ENCODE measurements around the gene BORCS6. TPM values are rescaled to one million over a fixed set of nuclear protein-coding genes. Genes with fewer than 3 reads are reported as not detected.

BORCS6 gene
- total RNA-seq, 1 donor from 2014 or later = 0.71 TPM

DNA sequence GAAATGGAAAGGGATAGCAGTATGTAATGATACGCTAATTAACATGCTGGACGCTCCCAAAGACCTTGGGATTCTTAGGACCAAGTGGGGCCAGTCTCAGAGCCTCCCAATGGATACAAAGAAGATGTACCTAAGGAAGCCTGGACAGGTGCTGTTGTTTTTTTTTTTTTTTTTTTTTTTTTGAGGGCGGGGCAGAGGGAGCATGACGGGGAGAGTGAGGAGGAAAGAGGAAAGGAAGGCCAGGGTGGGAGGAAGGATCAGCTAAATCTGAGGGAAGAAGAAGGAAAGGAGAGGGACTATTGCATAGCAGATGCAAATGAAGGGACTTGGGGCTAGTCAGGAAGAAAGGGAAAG is 29.8 kb downstream of the BORCS6 start:
- H3K9me3 ChIP-seq (ENCODE audit: low read depth) = no peaks in the 10 kb centered on the region
- H3K4me3 ChIP-seq = no peak overlapping the region
- no peak overlapping the region for H2AFZ ChIP-seq (replicated peaks)
- Mint-ChIP-seq H3K4me3 (peak overlapping the region; percentile 68), H3K4me1 (peaks cover 36% of the 10 kb centered on the region), H3K27ac (peak overlapping the region; percentile 46), H3K9me3 (no peaks in the 10 kb centered on the region), H3K36me3 (peaks cover 7% of the 10 kb centered on the region), H3K27me3 (ENCODE audit: insufficient read depth, low read depth) (peaks cover 6% of the 10 kb centered on the region)
- H3K27me3 ChIP-seq = no peaks in the 10 kb centered on the region
- peaks cover 24% of the 10 kb centered on the region for H3K4me1 ChIP-seq
- H4K20me1 ChIP-seq (ENCODE audit: low read depth) = peaks cover 39% of the 10 kb centered on the region
- H3K79me2 ChIP-seq (ENCODE audit: low read depth) = peaks cover 19% of the 10 kb centered on the region
- no peak overlapping the region for H3K4me2 ChIP-seq
- no peak for DNase-seq (ENCODE audit: low spot score)
- no peak for TF ChIP-seq EZH2phosphoT487 (IDR thresholded peaks at IDR 0.05)
- TF ChIP-seq EZH2 (IDR thresholded peaks at IDR 0.05) = no peak
- TF ChIP-seq, protein P1, sequence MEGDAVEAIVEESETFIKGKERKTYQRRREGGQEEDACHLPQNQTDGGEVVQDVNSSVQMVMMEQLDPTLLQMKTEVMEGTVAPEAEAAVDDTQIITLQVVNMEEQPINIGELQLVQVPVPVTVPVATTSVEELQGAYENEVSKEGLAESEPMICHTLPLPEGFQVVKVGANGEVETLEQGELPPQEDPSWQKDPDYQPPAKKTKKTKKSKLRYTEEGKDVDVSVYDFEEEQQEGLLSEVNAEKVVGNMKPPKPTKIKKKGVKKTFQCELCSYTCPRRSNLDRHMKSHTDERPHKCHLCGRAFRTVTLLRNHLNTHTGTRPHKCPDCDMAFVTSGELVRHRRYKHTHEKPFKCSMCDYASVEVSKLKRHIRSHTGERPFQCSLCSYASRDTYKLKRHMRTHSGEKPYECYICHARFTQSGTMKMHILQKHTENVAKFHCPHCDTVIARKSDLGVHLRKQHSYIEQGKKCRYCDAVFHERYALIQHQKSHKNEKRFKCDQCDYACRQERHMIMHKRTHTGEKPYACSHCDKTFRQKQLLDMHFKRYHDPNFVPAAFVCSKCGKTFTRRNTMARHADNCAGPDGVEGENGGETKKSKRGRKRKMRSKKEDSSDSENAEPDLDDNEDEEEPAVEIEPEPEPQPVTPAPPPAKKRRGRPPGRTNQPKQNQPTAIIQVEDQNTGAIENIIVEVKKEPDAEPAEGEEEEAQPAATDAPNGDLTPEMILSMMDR (IDR thresholded peaks at IDR 0.05) = no peak
- peaks cover 4% of the 10 kb centered on the region for H3K36me3 ChIP-seq
- H3K27ac ChIP-seq = no peak overlapping the region
- H3K9ac ChIP-seq = no peak overlapping the region
- peaks cover 65% of the 10 kb centered on the region for H3F3A ChIP-seq (ENCODE audit: low read depth)

DNA sequence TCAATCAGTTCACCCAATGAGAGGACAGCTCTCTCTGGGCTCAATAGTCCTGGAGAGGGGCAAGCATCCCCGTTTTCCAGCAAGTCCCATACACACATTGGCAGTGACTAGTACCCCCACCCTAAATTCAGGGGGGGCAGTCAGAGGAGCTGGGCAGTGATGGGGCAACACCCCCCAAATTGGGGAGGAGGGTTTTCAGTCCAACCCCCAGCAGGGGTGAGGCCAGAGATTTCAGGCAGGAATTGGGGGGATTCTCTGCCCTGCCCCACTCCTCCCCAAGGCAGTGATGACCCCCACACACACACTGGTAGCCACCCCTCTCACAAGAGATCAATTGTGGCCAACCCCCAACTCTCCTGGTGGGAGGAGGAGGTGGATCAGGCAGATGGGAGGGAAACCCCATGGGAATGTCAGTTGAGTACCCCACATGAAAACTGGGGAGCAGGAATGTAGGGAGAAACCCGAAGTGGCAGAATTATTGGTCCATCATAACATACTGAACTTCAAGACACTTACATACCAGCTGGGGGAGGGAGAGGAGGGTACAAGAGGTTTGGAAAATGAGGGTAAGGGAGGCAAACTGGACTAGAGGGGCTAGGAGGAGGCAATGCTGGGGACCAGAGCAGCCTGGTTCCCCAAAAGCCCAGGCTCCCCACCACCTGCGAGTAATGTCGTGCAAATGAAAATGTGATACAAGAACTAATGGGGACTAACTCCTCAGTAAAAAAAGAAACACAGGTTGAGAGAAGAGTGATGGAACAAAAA is 30.3 kb downstream of the BORCS6 start:
- no peak for DNase-seq (ENCODE audit: low spot score)
- Histone ChIP-seq H3K27ac (no peak overlapping the region), H3K9ac (no peak overlapping the region), H3K4me2 (no peak overlapping the region), H4K20me1 (ENCODE audit: low read depth) (peaks cover 39% of the 10 kb centered on the region), H3K79me2 (ENCODE audit: low read depth) (peaks cover 19% of the 10 kb centered on the region), H3K27me3 (no peaks in the 10 kb centered on the region), H3K4me1 (peaks cover 30% of the 10 kb centered on the region), H2AFZ (replicated peaks) (no peak overlapping the region), H3K36me3 (peaks cover 4% of the 10 kb centered on the region), H3F3A (ENCODE audit: low read depth) (peaks cover 69% of the 10 kb centered on the region), H3K9me3 (ENCODE audit: low read depth) (no peaks in the 10 kb centered on the region), H3K4me3 (no peak overlapping the region)
- Mint-ChIP-seq H3K27me3 (ENCODE audit: insufficient read depth, low read depth) (peaks cover 3% of the 10 kb centered on the region), H3K9me3 (no peaks in the 10 kb centered on the region), H3K4me3 (peak overlapping the region; percentile 62), H3K36me3 (peaks cover 7% of the 10 kb centered on the region), H3K4me1 (peaks cover 31% of the 10 kb centered on the region), H3K27ac (no peak overlapping the region)
- TF ChIP-seq, protein P1 (IDR thresholded peaks at IDR 0.05) = no peak
- TF ChIP-seq EZH2 (IDR thresholded peaks at IDR 0.05) = no peak
- TF ChIP-seq EZH2phosphoT487 (IDR thresholded peaks at IDR 0.05) = no peak

DNA sequence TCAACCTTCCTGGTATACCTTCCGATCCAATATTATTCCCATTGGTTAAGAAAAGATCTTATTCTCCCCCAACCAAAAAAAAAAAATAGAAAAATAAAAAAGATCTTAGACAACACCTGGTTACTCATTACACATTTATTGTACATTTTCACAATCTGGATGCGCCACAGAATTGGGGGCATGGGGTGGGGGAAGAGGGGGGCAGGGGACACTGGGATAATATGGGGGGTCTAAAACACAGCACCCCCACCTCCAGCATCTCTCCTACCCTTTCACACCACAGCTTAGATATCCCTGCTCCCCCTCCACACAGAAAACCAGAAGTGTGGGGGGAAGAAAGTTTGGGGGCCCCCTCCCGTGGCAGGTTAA is 31.0 kb downstream of the BORCS6 start:
- Mint-ChIP-seq H3K27ac (no peak overlapping the region), H3K4me3 (peak overlapping the region; percentile 71), H3K27me3 (ENCODE audit: insufficient read depth, low read depth) (peaks cover 5% of the 10 kb centered on the region), H3K36me3 (peaks cover 7% of the 10 kb centered on the region), H3K9me3 (no peaks in the 10 kb centered on the region), H3K4me1 (peaks cover 29% of the 10 kb centered on the region)
- H3K36me3 ChIP-seq = peaks cover 4% of the 10 kb centered on the region
- H3K79me2 ChIP-seq (ENCODE audit: low read depth) = peaks cover 19% of the 10 kb centered on the region
- H3K4me2 ChIP-seq = no peak overlapping the region
- H3F3A ChIP-seq (ENCODE audit: low read depth) = peaks cover 69% of the 10 kb centered on the region
- H3K9me3 ChIP-seq (ENCODE audit: low read depth) = no peaks in the 10 kb centered on the region
- H3K4me3 ChIP-seq = no peak overlapping the region
- H3K9ac ChIP-seq = no peak overlapping the region
- no peak overlapping the region for H3K27ac ChIP-seq
- no peak overlapping the region for H2AFZ ChIP-seq (replicated peaks)
- DNase-seq (ENCODE audit: low spot score) = no peak
- peaks cover 39% of the 10 kb centered on the region for H4K20me1 ChIP-seq (ENCODE audit: low read depth)
- TF ChIP-seq EZH2phosphoT487 (IDR thresholded peaks at IDR 0.05) (no peak), EZH2 (IDR thresholded peaks at IDR 0.05) (no peak)
- TF ChIP-seq, protein P1 (IDR thresholded peaks at IDR 0.05) = no peak
- H3K27me3 ChIP-seq = no peaks in the 10 kb centered on the region
- H3K4me1 ChIP-seq = peaks cover 28% of the 10 kb centered on the region

All from neural progenitor cell (in vitro differentiated cells).